Measurements from ENCODE around the gene GPHA2.
A peak's percentile ranks its signal among the peaks of the same experiment; 100 is the strongest.

Gene GPHA2

GRCh38 chr11:64925536-64926436 is 9.9 kb downstream of the GPHA2 start:
- H3K4me3 ChIP-seq (ENCODE audit: low read length in 2 of 2) = peak overlapping the region in 1 of 2 donors; percentile 55
- no CpG with 5 or more reads among the region's 24 CpGs for WGBS, 2 donors (ENCODE audit: extremely low coverage in 2 of 2, insufficient read length in 2 of 2, insufficient replicate concordance in 1 of 2)

DNA sequence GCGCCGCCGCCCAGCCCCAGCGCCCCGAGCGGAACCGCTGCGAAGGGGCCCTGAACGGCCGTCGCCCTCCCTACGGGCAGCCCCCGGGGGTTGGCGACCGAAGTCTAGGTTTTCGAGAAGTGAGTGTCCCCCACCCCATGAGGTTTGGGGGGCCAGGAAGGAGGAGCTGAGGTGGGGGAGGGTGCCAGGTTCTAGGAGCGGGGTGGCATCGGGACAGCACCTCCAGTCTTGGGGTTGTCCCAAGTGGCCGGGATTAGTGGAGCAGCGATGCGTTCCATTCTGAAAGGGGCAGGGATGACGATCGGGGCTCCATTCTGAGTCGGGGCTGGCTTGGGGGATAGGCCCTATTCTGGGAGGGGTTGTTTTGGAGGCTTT is 10.8 kb downstream of the GPHA2 start:
- peaks cover 0 to 2% (median 0%) of the 10 kb centered on the region in 3 experiments for H3K27me3 ChIP-seq (ENCODE audit: control insufficient read depth in 3 of 3, insufficient read depth in 3 of 3, low read depth in 1 of 3, low read length in 3 of 3)
- no peak overlapping the region for H3K4ac ChIP-seq (ENCODE audit: low read length)
- no peaks in the 10 kb centered on the region for H3K9me3 ChIP-seq (replicated peaks in 1 of 2; ENCODE audit: control insufficient read depth in 2 of 2, insufficient read depth in 1 of 2, low read depth in 1 of 2, low read length in 2 of 2)
- no peak overlapping the region for H2BK12ac ChIP-seq (ENCODE audit: low read length)
- H3K27ac ChIP-seq (replicated peaks; ENCODE audit: low read length) = no peak overlapping the region
- no peak overlapping the region for H3K23ac ChIP-seq (ENCODE audit: low read depth, low read length, poor library complexity)
- H2BK5ac ChIP-seq (ENCODE audit: low read length) = peak overlapping the region; percentile 48
- WGBS, 2 donors (ENCODE audit: extremely low coverage in 2 of 2, insufficient read length in 2 of 2, insufficient replicate concordance in 1 of 2) = no CpG with 5 or more reads among the region's 24 CpGs
- peaks cover 0 to 3% of the 10 kb centered on the region in 2 donors for H3K36me3 ChIP-seq (replicated peaks in 1 of 2; ENCODE audit: control insufficient read depth in 2 of 2, insufficient read depth in 2 of 2, low read length in 2 of 2)
- peak overlapping the region; percentile 81 for H3K9ac ChIP-seq (ENCODE audit: low read depth, low read length, poor library complexity)
- H2AK5ac ChIP-seq (ENCODE audit: low read depth, low read length) = peak overlapping the region; percentile 81
- no peak overlapping the region for H2BK120ac ChIP-seq (ENCODE audit: low read depth, low read length)
- peak overlapping the region; percentile 91 for H2AFZ ChIP-seq (ENCODE audit: low read length)
- H3K14ac ChIP-seq (ENCODE audit: low read length) = no peak overlapping the region
- peak overlapping the region; percentile 69 for H3K18ac ChIP-seq (ENCODE audit: low read length)
- H3K4me3 ChIP-seq (ENCODE audit: low read length in 2 of 2) = peak overlapping the region; percentile 55 to 87
- no peak overlapping the region for H4K91ac ChIP-seq (ENCODE audit: low read depth, low read length, poor library complexity)
- H3K79me1 ChIP-seq (ENCODE audit: low read depth, low read length) = no peaks in the 10 kb centered on the region
- H2BK15ac ChIP-seq (ENCODE audit: low read length) = no peak overlapping the region
- H3K4me2 ChIP-seq (ENCODE audit: insufficient read depth, low read length, poor library complexity, severe bottlenecking) = peak overlapping the region; percentile 99
- peaks cover 4 to 9% of the 10 kb centered on the region in 2 donors for H3K4me1 ChIP-seq (ENCODE audit: control insufficient read depth in 2 of 2, insufficient read depth in 1 of 2, low read depth in 1 of 2, low read length in 2 of 2)
- no peak overlapping the region for H4K8ac ChIP-seq (ENCODE audit: low read depth, low read length)
- DNase-seq (ENCODE audit: low spot score) = no peak

More at GRCh38 chr11:64925536-64926436, 9.9 kb downstream of the GPHA2 start:
- Histone ChIP-seq H2BK15ac (ENCODE audit: low read length) (peak overlapping the region; percentile 85), H3K79me1 (ENCODE audit: low read depth, low read length) (no peaks in the 10 kb centered on the region), H2BK12ac (ENCODE audit: low read length) (no peak overlapping the region), H3K9me3 (replicated peaks in 1 of 2; ENCODE audit: control insufficient read depth in 2 of 2, insufficient read depth in 1 of 2, low read depth in 1 of 2, low read length in 2 of 2) (no peaks in the 10 kb centered on the region), H3K23ac (ENCODE audit: low read depth, low read length, poor library complexity) (peak overlapping the region; percentile 73), H2AFZ (ENCODE audit: low read length) (no peak overlapping the region), H3K4me1 (ENCODE audit: control insufficient read depth in 2 of 2, insufficient read depth in 1 of 2, low read depth in 1 of 2, low read length in 2 of 2) (peaks cover 4 to 9% of the 10 kb centered on the region in 2 donors), H4K8ac (ENCODE audit: low read depth, low read length) (no peak overlapping the region), H3K4ac (ENCODE audit: low read length) (no peak overlapping the region), H2AK5ac (ENCODE audit: low read depth, low read length) (peak overlapping the region; percentile 81), H3K27me3 (ENCODE audit: control insufficient read depth in 3 of 3, insufficient read depth in 3 of 3, low read depth in 1 of 3, low read length in 3 of 3) (peaks cover 0 to 2% (median 0%) of the 10 kb centered on the region in 3 experiments), H2BK5ac (ENCODE audit: low read length) (peak overlapping the region; percentile 48), H3K4me2 (ENCODE audit: insufficient read depth, low read length, poor library complexity, severe bottlenecking) (peak overlapping the region; percentile 99), H3K27ac (replicated peaks; ENCODE audit: low read length) (no peak overlapping the region), H3K36me3 (replicated peaks in 1 of 2; ENCODE audit: control insufficient read depth in 2 of 2, insufficient read depth in 2 of 2, low read length in 2 of 2) (peaks cover 0 to 6% of the 10 kb centered on the region in 2 donors), H2BK120ac (ENCODE audit: low read depth, low read length) (no peak overlapping the region), H3K14ac (ENCODE audit: low read length) (no peak overlapping the region), H3K18ac (ENCODE audit: low read length) (peak overlapping the region; percentile 71), H3K9ac (ENCODE audit: low read depth, low read length, poor library complexity) (no peak overlapping the region), H4K91ac (ENCODE audit: low read depth, low read length, poor library complexity) (no peak overlapping the region)
- no peak for DNase-seq (ENCODE audit: low spot score)

GRCh38 chr11:64923944-64924909 is 11.5 kb downstream of the GPHA2 start, which contains the start of gene PPP2R5B:
TSS of gene PPP2R5B (plus strand) at chr11:64924689. CDS start at chr11:64925735, 1,046 bp downstream.
- no peak within 1 kb of the TSS for H3K4ac ChIP-seq (ENCODE audit: low read length)
- peak within 1 kb of the TSS; percentile 95 for H3K18ac ChIP-seq (ENCODE audit: low read length)
- peak within 1 kb of the TSS; percentile 85 for H3K14ac ChIP-seq (ENCODE audit: low read length)
- peak within 1 kb of the TSS; percentile 86 for H2BK12ac ChIP-seq (ENCODE audit: low read length)
- no peak within 1 kb of the TSS for H4K8ac ChIP-seq (ENCODE audit: low read depth, low read length)
- peak within 1 kb of the TSS; percentile 99 for H3K4me2 ChIP-seq (ENCODE audit: insufficient read depth, low read length, poor library complexity, severe bottlenecking)
- H3K9me3 ChIP-seq (replicated peaks in 1 of 2; ENCODE audit: control insufficient read depth in 2 of 2, insufficient read depth in 1 of 2, low read depth in 1 of 2, low read length in 2 of 2) = no peaks in the 10 kb centered on the region
- H3K23ac ChIP-seq (ENCODE audit: low read depth, low read length, poor library complexity) = peak within 1 kb of the TSS; percentile 91
- H3K27me3 ChIP-seq (ENCODE audit: control insufficient read depth in 3 of 3, insufficient read depth in 3 of 3, low read depth in 1 of 3, low read length in 3 of 3) = peaks cover 0 to 2% (median 0%) of the 10 kb centered on the region in 3 experiments
- H3K9ac ChIP-seq (ENCODE audit: low read depth, low read length, poor library complexity) = peak within 1 kb of the TSS; percentile 86
- H3K36me3 ChIP-seq (replicated peaks in 1 of 2; ENCODE audit: control insufficient read depth in 2 of 2, insufficient read depth in 2 of 2, low read length in 2 of 2) = peaks cover 0 to 3% of the 10 kb centered on the region in 2 donors
- H3K79me1 ChIP-seq (ENCODE audit: low read depth, low read length) = no peaks in the 10 kb centered on the region
- no peak within 1 kb of the TSS for H4K91ac ChIP-seq (ENCODE audit: low read depth, low read length, poor library complexity)
- H2BK120ac ChIP-seq (ENCODE audit: low read depth, low read length) = peak within 1 kb of the TSS; percentile 35
- peak within 1 kb of the TSS; percentile 82 for H3K27ac ChIP-seq (replicated peaks; ENCODE audit: low read length)
- no CpG with 5 or more reads among the region's 47 CpGs for WGBS, 2 donors (ENCODE audit: extremely low coverage in 2 of 2, insufficient read length in 2 of 2, insufficient replicate concordance in 1 of 2)
- H3K4me1 ChIP-seq (ENCODE audit: control insufficient read depth in 2 of 2, insufficient read depth in 1 of 2, low read depth in 1 of 2, low read length in 2 of 2) = peaks cover 4 to 9% of the 10 kb centered on the region in 2 donors
- peak within 1 kb of the TSS; percentile 91 for H2AFZ ChIP-seq (ENCODE audit: low read length)
- peak within 1 kb of the TSS; percentile 71 for H2BK5ac ChIP-seq (ENCODE audit: low read length)
- H2AK5ac ChIP-seq (ENCODE audit: low read depth, low read length) = peak within 1 kb of the TSS; percentile 96
- peak within 1 kb of the TSS; percentile 99 for H2BK15ac ChIP-seq (ENCODE audit: low read length)
- peak within 1 kb of the TSS; percentile 55 to 87 for H3K4me3 ChIP-seq (ENCODE audit: low read length in 2 of 2)
- DNase-seq (ENCODE audit: low spot score) = peak; percentile 80
